CD4-positive, alpha-beta T cell treated with Interleukin-15 for 1 hour (primary cell): Measurements from ENCODE around the gene RAPGEF5.

Experiments
- DNase-seq: peaks from one replicate; pipeline ENCODE4 v3.0.0-alpha.2; 2020

The RAPGEF5 gene

DNA sequence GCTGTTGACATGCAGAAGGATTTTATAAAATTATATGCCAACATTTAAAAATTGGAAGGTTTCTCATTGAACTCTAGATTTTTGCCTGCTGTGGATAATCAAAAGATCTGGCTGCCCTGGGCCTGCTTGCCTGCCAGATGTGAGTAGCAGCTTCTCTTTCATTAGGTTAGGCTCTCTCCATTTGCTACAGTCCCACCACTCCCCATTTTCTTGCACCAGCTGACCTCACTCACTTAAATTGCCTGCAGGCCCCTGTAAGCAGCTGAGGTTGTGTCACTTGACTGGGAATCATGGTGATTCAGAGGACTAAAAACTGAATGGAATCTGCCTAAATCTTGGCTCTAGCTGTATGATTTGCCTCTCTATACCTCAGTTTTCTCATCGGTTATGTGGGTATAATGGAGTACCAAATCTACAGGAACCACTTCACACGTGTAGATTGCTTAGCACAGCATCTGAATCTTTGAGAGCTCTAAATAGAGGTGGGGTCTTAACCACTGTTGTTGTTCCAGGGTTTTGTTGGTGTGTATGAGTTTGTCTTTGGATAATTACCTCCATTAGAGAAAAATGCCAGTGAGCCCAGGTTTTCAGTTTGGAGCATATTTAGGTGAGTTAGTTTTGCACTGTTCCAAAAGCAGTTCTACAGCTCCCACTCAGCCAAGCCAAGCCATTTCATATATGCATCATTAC is 18.6 kb upstream of the RAPGEF5 start:
- DNase-seq = no peak

DNA sequence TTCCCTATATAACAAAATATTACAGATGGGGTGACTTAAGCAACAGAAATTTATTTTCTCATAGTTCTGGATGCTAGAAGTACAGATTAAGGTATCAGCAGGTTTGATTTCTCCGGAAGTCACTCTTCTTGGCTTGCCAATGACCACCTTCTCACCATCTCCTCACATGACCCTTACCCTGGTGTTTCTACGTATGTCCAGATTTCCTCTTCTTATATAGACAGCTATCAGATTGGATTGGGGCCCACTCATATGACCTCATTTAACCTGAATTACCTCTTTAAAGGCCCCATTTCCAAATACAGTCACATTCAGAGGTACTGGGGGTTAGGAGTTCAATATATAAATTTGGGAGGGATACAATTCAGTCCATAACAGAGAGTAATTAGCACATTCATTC is 17.0 kb upstream of the RAPGEF5 start:
- DNase-seq = no peak

DNA sequence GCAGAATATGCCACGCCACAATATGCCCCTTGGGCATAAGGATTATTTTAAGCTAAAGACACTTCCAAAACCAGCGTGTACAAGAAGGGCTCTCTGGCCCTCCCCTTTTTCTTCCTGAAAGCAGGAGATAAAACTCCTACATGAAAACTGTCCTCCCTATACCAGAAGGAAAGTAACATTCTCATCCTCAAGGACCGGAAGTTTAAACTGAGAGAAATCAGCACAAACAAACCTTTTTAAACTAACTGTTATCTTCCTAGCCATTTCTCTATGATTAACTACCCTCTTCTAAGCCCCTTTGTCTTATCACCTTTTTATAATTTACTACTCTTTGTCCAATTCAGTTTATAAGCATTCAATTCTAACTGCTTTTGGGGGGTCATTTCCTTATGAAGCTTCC is 16.4 kb upstream of the RAPGEF5 start:
- DNase-seq = no peak

DNA sequence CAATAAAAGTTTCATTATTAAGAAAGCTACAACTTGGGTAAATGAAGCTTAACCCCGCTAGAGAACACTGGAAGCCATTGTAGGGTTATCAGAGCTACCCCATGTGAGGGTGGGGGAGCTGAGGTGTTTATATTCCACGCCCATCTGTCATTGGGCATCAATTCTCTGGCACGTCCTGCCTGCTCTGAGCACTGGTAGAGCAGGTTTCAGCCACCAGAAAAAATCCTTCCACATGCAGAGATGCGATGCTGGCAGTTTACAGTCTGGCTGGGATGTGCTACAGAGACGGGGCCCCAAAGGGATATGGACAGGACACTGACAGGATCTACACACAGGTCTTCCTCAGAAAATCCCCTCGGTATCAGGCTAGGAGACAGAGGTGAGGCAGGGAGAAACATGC is 15.9 kb upstream of the RAPGEF5 start:
- DNase-seq = no peak

DNA sequence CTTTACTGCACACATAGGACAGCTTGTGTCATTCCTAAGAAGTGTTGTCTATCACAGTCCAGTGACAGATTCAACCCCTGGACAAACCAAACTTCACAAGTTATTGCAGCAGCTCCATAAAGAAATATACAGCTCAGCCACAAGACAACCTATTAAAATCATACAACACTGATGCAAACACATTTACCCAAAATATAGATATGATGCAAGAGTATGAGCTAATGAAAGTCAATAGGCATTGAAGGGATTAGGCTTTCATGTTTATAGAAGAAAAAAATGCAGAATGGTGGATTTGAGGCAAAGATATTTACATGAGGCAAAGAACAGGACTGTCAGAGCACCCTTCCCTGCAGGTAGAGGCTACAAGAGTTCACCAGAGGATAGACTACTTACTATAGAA is 14.9 kb upstream of the RAPGEF5 start:
- DNase-seq = no peak

DNA sequence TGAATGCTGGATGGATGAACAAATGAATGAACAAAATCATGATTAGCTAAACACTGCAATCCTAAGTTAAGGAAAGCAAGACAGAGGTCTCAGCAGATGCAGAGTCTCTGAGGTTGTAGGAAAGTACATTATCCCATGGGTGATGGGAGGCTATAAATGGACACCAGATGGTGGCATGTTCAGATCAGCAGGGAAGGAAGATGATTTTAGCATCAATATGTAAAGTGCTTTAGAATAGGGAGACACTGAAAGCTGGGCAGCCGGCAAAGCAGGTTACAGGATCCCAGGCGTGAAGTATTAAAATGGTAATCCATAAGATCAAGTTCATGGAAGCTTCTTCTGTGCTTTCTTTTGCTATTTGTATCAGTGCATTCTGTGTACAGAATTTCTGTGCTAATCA is 7.9 kb upstream of the RAPGEF5 start:
- no peak for DNase-seq

DNA sequence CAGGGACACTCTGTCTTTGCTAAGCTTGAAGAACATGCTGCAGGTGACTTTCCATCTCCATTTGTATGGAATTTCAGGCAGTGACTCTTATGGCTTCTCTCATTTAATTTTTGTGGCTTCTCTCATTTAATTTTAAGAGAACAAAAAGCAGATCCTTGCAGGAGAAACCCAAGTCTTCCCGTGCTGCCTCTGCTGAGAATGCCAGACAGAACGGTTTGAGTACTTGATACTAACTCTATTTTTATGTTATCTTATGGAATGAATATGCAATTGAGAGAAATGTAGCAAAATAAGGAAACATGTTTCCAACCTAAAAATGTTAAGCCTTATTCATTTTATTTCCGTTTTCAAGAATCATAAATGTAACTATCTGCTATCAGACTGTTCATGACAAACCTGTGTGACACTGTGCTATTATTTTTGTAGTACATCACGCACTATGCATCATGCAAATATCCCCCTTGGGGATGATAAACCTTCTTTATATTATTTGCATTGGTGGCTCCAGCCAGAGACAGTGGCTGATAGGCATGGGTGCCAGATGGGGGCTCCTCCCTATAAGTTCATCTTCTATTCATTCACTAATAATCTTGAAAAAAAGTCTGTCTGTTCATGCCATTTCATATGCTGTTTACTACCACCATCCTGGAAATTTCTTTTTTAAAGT is 6.9 kb upstream of the RAPGEF5 start:
- no peak for DNase-seq

DNA sequence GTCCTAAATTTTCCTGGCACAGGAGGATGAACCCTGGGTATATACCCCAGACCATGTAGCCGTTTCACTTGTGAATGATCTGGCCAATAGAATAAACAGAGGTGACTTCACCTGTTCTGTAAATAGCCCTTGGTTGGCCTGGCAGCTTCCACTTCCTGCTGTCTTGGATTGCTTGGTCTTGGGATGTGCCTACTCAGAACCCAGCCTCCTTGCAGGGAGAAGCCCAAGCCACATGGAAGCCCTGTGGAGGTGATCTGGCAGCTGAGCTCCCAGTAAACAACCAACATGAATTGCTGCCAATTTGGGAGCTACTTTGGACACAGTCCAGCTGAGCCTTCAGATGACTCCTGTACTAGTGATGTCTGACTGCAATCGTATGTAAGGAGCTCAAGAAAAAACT is 4.8 kb upstream of the RAPGEF5 start:
- no peak for DNase-seq

DNA sequence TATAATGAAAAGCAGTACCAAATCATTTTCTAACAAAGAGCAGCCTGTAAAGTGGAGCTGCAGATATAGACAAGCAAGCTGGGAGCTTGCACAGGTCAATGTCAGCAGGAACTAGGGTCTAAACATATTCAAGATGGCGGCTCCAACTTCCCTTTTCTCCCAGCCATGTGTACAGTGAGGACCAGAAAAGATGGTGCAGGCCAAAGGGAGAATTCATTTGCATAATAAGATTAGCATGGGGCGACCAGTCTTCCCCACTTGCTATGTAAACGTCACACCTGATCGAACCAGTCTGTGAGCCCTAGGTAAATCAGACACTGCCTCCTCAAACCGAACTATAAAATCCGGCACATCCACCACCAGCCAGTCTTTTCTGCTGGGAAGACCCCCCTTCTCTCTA is 4.4 kb upstream of the RAPGEF5 start:
- DNase-seq = no peak

DNA sequence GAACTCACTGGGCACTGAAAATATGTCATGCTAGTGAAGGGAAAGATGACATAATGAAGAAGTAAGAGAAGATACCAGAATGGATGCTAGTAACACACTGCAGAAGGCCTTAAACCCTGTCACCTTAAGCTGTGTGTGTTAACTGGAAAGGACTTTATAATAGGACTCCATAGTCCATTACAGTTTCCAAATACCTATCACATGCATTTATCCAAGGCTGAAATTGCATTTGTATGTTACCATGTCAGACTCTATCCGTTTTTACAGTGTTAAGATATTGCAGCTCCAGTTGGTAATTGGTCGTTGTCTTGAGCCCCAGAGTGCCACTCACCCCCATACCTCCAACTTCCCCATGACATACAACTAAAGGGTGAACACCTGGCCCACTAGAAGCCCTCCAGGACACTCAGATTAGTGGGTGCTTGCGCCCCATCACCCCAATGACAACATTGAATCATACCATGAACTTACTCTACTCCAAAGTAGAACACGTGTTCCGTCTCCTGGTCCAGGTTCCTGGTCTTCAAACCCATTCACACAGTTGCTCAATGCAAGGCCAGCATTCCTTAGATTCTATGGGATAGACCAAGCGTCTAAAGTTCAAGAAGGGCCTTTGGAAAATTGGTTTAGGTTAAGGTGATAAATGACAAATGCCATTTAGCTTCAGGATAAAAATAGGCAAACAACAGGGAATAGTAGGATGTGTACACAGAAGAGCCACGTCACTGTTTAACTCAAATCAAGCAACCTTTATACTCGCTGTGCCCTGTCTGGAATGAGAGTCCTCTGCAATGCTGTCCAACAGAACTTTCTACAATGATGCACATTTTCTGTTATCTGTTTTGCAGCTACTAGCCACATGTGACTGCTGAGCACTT is 2.1 kb upstream of the RAPGEF5 start:
- DNase-seq = no peak

DNA sequence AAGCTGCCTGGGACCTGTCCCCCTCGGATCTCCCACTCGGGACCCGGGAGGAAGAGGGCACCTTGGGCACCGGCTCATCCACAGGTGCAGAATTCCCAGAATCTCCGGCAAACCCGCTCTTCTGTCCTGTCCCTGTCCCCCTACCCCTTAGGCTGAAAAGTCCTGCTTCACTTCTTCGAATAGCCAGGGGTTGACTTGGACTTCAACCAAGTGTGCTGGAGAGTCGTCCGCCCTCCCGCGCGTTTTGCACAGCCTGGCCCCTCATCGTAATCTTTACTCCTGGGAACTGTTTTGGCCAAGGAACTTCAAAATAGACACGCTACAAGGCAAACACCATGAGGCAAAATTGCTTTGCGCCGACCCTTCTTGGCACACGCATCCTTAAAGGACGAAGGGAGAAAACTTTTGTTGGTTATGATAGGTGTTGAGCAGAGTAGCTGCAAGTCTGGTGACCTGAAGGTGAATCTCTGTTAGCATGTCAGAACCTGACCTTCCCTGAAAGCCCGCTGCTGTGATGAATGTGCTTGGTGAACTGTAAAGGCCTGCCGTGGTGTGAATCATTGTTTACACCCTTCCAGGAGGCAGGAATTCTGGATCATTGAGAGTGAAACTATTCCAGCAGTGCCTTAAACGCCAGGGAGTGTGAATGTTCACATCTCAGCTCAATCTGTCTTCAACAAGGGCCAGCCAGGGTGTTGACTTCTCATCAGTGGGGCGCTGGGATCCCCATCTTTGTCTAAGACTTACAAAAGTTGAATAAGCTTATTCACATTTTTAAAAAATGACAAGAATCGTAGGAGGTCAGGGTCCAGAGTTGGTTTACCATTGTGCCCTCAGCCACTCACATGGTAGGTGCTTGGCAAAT is 589 bp upstream of the RAPGEF5 start:
- no peak for DNase-seq

DNA sequence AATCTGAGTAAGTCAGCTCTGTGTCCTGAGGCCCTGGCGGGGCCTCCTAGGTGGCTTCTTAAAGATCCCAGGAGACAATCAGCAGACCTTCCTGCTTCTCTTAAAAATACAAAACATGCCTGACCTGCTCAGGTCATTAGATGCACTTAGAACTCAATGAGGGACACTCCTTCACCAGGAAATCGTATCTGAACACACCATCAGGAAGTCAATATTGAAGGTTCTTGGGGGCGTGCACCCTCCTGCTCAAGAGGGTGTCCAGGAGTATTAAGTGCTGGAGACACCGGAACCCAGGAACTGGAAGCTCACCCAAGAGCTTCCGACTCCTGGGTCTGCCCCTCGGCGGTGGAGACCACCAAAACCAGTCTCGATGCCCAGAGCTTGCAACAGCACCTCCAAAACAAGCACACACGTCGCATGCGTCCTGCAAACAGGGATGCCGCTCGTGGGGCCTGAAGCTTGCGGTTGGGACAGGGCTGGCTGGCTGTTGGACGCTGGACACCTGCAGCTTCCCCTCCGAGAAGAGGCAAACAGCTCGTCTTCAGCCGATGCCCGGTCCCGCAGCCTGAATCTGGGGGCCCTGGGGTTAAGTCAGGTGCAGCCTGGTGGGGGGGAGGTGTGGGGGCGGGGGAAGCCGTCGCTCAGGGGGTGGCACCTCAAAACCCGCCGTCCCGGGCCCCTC is 803 bp downstream of the RAPGEF5 start:
- no peak for DNase-seq

DNA sequence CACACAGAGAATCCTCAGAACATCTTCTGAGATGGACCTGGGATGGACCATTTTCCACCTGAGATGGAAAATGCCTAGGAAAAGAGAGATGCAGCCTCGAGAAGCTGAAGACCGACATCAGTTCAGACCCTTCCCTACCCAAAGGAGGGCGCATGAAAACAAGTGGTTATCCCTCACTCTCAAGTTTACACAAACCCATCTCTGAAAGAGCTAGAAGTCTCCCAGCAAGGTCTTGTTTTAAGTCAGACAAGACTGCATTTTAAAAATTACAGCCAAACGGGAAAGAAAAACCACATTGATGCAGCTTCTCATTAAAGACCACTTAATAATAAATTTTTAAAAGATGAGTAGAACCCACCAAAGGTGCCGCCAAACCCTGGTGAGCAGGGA is 1.3 kb downstream of the RAPGEF5 start:
- no peak for DNase-seq

DNA sequence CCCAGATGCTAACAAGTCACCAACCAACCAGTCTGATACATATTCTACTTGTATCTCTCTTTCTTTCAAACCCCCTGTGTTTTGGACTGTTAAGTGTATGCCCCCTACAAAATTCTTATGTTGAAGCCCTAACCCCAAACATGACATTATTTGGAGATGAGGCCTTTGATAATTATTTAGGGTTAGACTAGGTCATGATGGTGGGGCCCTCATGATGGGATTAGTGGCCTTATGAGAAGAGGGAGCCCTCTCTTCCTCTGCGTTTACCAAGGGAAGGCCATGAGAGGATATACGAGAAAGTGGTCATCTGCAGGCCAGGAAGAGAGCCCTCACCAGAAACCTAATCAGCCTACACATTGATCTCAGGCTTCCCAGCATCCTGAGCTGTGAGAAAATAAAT is 2.5 kb downstream of the RAPGEF5 start:
- no peak for DNase-seq

DNA sequence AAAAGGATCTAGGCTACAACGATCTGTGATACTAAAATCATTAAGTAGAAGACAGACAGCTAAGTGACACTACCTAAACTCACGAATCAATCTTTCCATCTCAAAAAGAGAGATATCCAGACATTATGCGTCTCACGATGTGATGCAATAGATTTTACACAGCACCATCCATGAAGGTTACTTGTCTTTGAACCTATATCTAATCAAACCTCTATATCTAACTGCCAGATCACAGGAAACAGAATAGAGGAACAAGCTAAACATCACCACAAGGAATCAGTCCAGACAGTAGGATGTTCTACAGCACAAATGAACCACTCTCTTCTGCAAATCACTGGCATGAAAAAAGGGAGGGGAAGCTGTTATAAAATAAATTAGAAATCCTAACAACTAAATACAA is 4.1 kb downstream of the RAPGEF5 start:
- DNase-seq = no peak

DNA sequence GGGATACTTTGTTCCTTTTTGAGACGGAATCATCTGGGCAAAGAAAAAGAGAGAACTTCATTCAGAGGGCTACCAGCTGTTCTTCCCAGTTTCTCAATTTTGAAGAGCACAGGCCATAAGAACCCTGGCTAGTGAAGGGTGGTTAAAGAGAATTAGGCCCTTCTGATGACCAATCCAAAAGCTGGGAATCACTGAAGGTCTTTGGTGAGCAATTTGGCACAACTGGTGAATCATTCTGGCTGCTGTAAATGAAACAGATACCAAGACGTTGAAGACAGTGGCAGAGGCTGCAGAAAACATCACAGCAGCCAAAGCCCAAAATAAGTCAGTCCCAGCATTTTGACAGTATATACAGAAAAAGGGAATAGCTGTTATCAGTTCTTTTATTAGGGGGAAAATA is 5.1 kb downstream of the RAPGEF5 start:
- no peak for DNase-seq

DNA sequence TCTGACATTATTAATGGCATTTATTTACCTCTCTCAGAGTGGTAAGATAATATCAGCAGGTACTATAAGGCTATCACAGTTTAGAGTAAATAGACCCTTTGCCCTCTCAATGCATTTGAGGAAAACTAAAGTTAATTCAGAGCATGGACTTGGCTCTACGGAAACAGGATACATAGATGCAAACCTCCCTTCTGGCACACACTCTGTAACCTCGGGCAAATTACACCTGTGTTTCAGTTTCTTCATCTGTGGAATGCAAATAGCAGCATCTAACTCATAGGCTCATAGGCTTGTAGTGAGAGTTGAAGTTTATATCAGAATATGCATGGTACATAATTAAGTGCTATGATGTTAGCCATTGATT is 5.6 kb downstream of the RAPGEF5 start:
- DNase-seq = no peak

DNA sequence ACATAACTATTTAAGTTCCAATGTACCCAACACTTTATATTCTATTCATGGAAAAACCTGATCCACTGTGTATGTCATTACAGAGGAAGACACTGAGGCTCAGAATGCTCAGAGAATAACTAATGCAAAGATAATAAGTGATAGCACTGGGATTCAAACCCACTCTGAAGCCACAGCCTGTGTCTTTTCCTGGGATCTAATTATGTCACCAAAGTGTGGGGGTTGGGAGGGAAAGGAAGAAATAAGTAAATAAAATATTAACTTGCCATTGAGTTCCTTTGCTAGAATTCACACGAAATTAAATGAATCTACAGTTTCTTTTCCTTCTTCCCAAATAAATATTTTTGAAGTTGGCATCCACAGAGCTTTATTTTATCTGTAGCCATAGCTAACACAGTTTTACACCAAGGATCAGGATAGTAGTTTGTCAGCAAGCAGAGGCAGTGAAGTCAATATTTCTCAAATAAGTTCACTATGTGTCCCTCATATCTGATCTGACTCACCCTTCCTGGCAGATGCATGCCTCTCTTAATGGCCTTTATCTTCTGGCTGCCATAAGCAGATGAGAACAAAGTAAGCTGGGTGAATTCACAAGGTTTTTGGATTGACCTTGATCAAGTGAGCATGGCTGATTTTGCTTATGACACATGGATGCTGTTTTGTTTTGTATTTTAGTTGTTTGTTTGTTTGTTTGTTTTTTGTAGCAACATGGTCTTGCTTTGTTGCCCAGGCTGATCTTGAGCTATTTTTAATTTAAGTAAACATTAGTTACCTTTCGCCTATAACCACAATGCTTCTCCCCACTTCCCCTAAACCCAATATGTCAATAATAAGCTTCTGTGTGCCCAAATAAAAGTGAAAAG is 6.3 kb downstream of the RAPGEF5 start:
- no peak for DNase-seq

DNA sequence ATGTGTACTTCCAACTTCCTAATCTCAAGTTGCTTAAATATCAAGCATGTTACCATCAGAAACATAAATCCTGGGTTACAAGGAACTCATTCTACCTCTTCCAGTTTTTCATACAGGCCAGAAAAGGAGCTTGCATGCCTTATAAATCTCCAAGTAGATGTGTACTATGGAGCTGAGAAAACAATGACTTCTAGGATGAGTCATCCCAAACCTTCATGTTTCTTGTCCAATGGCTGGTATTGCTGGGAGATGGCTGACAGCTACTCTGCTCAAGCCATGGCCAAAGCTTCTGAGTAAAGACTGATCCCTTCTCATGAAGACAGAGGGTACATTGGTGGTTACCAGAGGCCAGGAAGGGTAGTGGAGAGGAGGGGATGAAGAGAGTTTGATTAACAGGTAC is 8.6 kb downstream of the RAPGEF5 start:
- no peak for DNase-seq

DNA sequence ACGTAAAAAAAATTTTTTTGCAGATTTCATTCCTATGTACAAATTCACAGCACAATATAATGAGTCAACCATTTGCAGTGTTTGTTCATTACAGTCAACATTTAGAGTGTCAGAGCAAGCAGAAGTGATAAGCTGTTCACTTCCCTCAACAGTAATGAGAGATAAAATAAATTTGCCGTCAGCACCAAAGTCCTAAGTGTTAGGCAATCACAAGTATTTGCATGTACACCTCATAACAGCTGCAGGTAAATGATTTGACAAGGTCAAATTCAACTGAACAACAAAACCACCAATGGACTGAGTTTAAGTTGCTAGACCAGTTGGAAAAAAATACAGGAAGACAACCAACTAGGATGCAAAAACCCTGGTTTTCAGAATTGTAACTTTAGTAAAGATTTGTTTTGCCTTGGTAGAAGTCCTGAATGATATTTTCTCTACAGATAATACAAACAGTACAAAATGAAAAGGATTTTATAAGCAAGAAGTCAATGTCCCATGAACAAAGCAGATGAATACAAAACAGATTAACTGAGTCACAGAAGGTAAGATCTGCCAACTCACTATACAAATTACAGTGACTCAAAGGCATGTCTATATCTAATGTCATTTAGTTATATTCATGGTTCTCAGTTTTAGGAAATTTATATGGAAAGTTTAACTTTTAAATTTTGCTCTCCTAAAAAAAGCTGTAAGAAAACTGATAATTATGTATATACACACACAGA is 10.4 kb downstream of the RAPGEF5 start:
- DNase-seq = no peak

DNA sequence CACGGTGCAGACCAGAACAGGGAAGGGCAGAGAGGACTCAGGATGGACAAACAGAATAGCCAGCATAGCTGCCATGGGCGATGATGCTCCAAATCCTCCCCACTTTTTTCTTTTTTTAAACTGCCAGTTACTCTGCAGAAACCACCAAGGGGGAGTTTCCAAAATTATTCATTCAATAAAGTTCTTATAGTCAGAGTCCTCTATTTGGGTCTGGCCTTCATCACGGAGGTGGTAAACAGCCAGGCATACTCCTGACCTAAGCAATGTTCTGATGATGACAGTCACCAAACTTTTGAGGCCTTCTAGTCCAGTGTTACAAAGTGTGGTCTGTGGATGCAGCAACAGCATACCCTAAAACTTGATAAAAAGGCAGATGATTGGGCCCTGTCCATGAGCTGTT is 12.3 kb downstream of the RAPGEF5 start:
- DNase-seq = no peak
